ENCODE data around the gene PIK3C2G. TPM values are rescaled to one million over a fixed set of nuclear protein-coding genes. Genes with fewer than 3 reads are reported as not detected.

The PIK3C2G gene
- total RNA-seq, 1 experiment from 2014 or later, result not detected

DNA sequence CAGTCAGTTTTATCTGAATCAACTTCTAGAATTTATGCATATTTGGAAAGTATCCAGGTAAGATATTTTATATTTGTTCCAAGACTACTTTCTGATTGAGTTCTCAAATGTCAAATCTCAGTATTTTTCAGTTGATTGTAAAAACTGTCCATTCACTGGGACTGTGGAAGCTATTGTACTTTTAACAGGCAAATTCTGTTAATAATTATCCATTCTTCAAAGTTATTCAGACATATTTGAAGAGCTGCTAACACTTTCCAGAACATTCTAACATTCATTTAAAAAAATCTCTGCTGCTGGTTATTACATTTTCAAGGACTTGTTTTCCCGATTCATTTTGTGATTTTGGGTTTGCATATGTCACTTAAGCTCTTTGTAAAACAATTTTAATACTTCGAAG, 59.7 kb downstream of the PIK3C2G start:
- Histone ChIP-seq H3K79me2 (ENCODE audit: insufficient read depth, low read length) (no peaks in the 10 kb centered on the region), H3K4me3 (replicated peaks in 1 of 2; ENCODE audit: low read depth in 1 of 2, low read length in 2 of 2) (no peak overlapping the region), H4K20me1 (ENCODE audit: insufficient read depth) (no peaks in the 10 kb centered on the region), H3K9me3 (ENCODE audit: control insufficient read depth in 1 of 2, insufficient read depth in 1 of 2, low read depth in 1 of 2, low read length in 2 of 2) (no peaks in the 10 kb centered on the region), H3K9ac (ENCODE audit: low read length) (no peak overlapping the region), H3K27ac (ENCODE audit: low read depth, low read length) (no peak overlapping the region), H3K36me3 (ENCODE audit: control insufficient read depth in 1 of 2, insufficient read depth in 2 of 2, low read length in 2 of 2) (no peaks in the 10 kb centered on the region), H3K4me1 (ENCODE audit: control insufficient read depth in 1 of 2, insufficient read depth in 2 of 2, low read length in 2 of 2) (no peaks in the 10 kb centered on the region), H2AFZ (ENCODE audit: low read depth, low read length, poor library complexity, severe bottlenecking) (no peak overlapping the region), H3K9me2 (ENCODE audit: insufficient read depth) (no peaks in the 10 kb centered on the region), H3K27me3 (ENCODE audit: insufficient read depth, low read length) (no peaks in the 10 kb centered on the region), H3K4me2 (ENCODE audit: low read length) (no peak overlapping the region)
- intact Hi-C loops (cut with micrococcal nuclease), result loop anchor here (1.0 to 5.0 kb wide), 2 partner anchors 71 to 179 kb away; no protein-coding TSS in a partner anchor
- ChIA-PET RAD21 (ENCODE audit: low non-redundant PET in 1 of 2, low total read pairs in 2 of 2, uncharacterized antibody in 2 of 2, unreplicated experiment in 2 of 2) (interaction anchor here (0.5 to 1.0 kb wide), 2 partner anchors 71 to 966 kb away, joined by 3 read pairs; no protein-coding TSS in a partner anchor), POLR2A (no interaction called here), CTCF (interaction anchor here (4.8 kb wide), 1 partner anchor 71 kb away, joined by 28 read pairs; no protein-coding TSS in a partner anchor)
- no TSS peak for BruUV-seq (replicated peaks)
- ATAC-seq (no peak), DNase-seq (ENCODE audit: low read depth, low spot score) (no peak)
- TF ChIP-seq, protein P1, sequence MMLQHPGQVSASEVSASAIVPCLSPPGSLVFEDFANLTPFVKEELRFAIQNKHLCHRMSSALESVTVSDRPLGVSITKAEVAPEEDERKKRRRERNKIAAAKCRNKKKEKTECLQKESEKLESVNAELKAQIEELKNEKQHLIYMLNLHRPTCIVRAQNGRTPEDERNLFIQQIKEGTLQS (IDR thresholded peaks at IDR 0.05), result no peak
- TF ChIP-seq RAD21 (IDR thresholded peaks at IDR 0.05; ENCODE audit: low read depth), result no peak

DNA sequence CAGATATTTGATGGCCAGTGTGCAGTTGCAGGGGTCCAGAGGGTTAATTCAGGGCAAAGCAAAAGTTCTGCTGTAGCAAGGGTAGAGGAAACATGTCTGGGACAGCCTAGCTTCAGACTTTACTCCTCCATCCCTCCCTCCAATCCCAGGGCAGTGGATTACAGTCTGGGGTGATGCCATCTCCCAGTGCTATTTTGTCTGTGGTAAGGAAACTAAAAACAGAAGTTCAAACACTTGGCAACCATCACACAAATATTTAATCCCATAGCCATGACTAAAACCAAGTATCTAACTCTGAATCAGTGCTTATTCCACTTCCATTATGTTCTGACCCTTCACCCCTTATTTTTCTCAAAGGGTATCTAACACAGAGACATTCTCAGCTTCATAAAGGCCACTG, 61.8 kb downstream of the PIK3C2G start:
- H4K20me1 ChIP-seq (ENCODE audit: insufficient read depth), result no peaks in the 10 kb centered on the region
- no peaks in the 10 kb centered on the region for H3K4me1 ChIP-seq (ENCODE audit: control insufficient read depth in 1 of 2, insufficient read depth in 2 of 2, low read length in 2 of 2)
- intact Hi-C loops (cut with micrococcal nuclease), result loop anchor here (5.0 kb wide), 1 partner anchor 181 kb away; no protein-coding TSS in a partner anchor
- H3K4me2 ChIP-seq (ENCODE audit: low read length), result no peak overlapping the region
- no peaks in the 10 kb centered on the region for H3K79me2 ChIP-seq (ENCODE audit: insufficient read depth, low read length)
- no peaks in the 10 kb centered on the region for H3K9me3 ChIP-seq (ENCODE audit: control insufficient read depth in 1 of 2, insufficient read depth in 1 of 2, low read depth in 1 of 2, low read length in 2 of 2)
- DNase-seq (ENCODE audit: low read depth, low spot score), result no peak
- no peaks in the 10 kb centered on the region for H3K36me3 ChIP-seq (ENCODE audit: control insufficient read depth in 1 of 2, insufficient read depth in 2 of 2, low read length in 2 of 2)
- TF ChIP-seq, protein P2, sequence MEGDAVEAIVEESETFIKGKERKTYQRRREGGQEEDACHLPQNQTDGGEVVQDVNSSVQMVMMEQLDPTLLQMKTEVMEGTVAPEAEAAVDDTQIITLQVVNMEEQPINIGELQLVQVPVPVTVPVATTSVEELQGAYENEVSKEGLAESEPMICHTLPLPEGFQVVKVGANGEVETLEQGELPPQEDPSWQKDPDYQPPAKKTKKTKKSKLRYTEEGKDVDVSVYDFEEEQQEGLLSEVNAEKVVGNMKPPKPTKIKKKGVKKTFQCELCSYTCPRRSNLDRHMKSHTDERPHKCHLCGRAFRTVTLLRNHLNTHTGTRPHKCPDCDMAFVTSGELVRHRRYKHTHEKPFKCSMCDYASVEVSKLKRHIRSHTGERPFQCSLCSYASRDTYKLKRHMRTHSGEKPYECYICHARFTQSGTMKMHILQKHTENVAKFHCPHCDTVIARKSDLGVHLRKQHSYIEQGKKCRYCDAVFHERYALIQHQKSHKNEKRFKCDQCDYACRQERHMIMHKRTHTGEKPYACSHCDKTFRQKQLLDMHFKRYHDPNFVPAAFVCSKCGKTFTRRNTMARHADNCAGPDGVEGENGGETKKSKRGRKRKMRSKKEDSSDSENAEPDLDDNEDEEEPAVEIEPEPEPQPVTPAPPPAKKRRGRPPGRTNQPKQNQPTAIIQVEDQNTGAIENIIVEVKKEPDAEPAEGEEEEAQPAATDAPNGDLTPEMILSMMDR (IDR thresholded peaks at IDR 0.05 in 2 of 3, conservative IDR thresholded peaks at IDR 0.05 in 1 of 3; ENCODE audit: borderline replicate concordance in 1 of 3, insufficient read depth in 1 of 3, low read depth in 2 of 3, low read length in 2 of 3), result no peak
- no peak for TF ChIP-seq EZH2phosphoT487 (IDR thresholded peaks at IDR 0.05; ENCODE audit: borderline replicate concordance)
- TF ChIP-seq, protein P3, sequence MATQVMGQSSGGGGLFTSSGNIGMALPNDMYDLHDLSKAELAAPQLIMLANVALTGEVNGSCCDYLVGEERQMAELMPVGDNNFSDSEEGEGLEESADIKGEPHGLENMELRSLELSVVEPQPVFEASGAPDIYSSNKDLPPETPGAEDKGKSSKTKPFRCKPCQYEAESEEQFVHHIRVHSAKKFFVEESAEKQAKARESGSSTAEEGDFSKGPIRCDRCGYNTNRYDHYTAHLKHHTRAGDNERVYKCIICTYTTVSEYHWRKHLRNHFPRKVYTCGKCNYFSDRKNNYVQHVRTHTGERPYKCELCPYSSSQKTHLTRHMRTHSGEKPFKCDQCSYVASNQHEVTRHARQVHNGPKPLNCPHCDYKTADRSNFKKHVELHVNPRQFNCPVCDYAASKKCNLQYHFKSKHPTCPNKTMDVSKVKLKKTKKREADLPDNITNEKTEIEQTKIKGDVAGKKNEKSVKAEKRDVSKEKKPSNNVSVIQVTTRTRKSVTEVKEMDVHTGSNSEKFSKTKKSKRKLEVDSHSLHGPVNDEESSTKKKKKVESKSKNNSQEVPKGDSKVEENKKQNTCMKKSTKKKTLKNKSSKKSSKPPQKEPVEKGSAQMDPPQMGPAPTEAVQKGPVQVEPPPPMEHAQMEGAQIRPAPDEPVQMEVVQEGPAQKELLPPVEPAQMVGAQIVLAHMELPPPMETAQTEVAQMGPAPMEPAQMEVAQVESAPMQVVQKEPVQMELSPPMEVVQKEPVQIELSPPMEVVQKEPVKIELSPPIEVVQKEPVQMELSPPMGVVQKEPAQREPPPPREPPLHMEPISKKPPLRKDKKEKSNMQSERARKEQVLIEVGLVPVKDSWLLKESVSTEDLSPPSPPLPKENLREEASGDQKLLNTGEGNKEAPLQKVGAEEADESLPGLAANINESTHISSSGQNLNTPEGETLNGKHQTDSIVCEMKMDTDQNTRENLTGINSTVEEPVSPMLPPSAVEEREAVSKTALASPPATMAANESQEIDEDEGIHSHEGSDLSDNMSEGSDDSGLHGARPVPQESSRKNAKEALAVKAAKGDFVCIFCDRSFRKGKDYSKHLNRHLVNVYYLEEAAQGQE (IDR thresholded peaks at IDR 0.05; ENCODE audit: low read depth), result no peak
- CTCF ChIA-PET, result no interaction called here
- H3K27me3 ChIP-seq (ENCODE audit: insufficient read depth, low read length), result no peaks in the 10 kb centered on the region
- H3K4me3 ChIP-seq (replicated peaks in 1 of 2; ENCODE audit: low read depth in 1 of 2, low read length in 2 of 2), result no peak overlapping the region
- POLR2A ChIA-PET, result no interaction called here
- ATAC-seq, result no peak
- H2AFZ ChIP-seq (ENCODE audit: low read depth, low read length, poor library complexity, severe bottlenecking), result no peak overlapping the region
- H3K9me2 ChIP-seq (ENCODE audit: insufficient read depth), result no peaks in the 10 kb centered on the region
- H3K27ac ChIP-seq (ENCODE audit: low read depth, low read length), result no peak overlapping the region
- no TSS peak for BruUV-seq (replicated peaks)
- H3K9ac ChIP-seq (ENCODE audit: low read length), result no peak overlapping the region
- RAD21 ChIA-PET (ENCODE audit: low non-redundant PET in 1 of 2, low total read pairs in 2 of 2, uncharacterized antibody in 2 of 2, unreplicated experiment in 2 of 2), result no interaction called here

Measured in HCT116 (cell line).